VCaP (cell line): Measurements from ENCODE around the gene OR4F6.
"Not testable (repeated sequence)": the region's sequence is repeated elsewhere in the genome, so short reads cannot be mapped to it uniquely, and the experiment has no call there.

Source experiments
- H3K27ac ChIP-seq: fragments of 450-650 bp; 2 replicates; pipeline ENCODE4 v1.5.1; 2017
- CTCF ChIP-seq: fragments of 450-650 bp; conservative IDR thresholded peaks from 2 replicates; pipeline ENCODE4 v1.5.1; 2017; ENCODE audit warnings: mild to moderate bottlenecking, moderate library complexity

OR4F6 gene

GRCh38 chr15:101781928-101782327, 21.4 kb upstream of the OR4F6 start:
- no peak for TF ChIP-seq CTCF
- H3K27ac ChIP-seq = no peak overlapping the region

DNA sequence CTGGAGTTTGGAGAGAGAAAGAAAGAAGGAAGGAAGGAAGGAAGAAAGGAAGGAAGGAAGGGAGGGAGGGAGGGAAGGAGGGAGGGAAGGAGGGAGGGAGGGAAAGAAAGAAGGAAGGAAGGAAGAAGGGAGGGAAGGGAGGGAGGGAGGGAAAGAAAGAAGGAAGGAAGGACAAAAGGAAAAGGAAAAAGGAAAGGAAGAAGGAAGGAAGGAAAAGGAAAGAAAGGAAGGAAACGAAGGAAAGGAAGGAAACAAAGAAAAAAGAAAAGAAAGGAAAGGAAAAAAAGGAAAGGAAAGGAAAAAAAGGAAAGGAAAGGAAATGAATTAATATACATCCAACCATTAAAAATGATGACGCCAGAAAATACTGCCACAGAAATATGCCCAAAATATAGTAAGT, 18.7 kb upstream of the OR4F6 start:
- no peak overlapping the region for H3K27ac ChIP-seq
- no peak for TF ChIP-seq CTCF

DNA sequence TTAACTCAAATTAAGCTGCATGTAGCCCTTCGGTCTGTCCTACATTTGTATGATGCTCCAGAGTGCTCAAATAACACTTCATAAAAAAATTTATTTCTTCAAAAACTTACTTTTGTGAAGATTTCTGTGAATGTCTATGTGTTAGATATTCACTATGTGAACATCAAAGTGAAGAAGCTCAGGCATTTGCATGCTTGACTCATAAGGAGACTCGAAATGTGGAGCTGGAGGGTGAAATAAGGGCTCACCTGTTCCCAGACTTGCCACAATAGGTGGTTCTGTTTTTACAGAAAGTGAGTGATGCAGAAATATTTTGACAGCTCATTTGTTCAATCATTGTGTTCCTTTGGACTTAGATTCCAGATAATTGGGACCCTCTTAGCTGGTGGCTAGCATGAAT, 16.9 kb upstream of the OR4F6 start:
- not testable (repeated sequence) for H3K27ac ChIP-seq

DNA sequence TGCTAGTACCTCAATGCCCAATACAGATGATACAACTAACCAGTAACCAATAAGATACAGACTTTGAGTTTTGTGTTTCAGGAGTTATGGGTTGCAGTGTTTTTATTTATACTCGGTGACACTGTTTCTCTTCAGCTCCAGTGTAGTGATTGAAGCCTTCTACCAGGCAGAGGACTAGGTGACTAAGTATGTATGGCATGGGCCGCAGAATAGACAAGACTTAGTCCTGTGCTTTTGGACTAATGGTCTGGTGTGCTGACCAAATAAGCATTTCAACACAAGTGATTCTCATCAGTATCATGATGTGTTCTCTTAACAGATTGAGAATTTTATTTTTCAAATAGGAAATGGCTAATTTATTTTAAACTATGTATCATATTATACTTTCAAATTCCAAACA, 15.3 kb upstream of the OR4F6 start:
- H3K27ac ChIP-seq = not testable (repeated sequence)

- not testable (repeated sequence) for H3K27ac ChIP-seq
Measured at GRCh38 chr15:101788503-101789269, 14.6 kb upstream of the OR4F6 start.

DNA sequence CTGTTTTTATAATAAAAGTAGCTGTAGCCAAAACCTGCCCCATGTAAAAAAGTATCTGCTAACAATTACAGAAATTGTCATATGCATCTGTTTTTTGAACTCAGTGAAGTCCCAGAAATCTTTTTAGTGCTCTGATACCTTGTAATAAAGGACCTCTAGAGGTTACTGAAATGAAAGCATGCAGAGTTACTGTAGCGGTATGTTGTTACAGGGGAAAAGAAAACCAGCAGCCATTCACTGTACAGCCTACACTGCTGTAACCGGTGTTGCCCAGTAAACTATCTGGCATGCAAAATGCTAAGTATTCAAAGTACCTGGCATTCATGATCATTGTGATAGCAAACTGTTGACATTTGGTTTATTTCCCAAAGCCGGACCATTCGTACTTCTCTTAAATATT, 12.6 kb upstream of the OR4F6 start:
- H3K27ac ChIP-seq = not testable (repeated sequence)

DNA sequence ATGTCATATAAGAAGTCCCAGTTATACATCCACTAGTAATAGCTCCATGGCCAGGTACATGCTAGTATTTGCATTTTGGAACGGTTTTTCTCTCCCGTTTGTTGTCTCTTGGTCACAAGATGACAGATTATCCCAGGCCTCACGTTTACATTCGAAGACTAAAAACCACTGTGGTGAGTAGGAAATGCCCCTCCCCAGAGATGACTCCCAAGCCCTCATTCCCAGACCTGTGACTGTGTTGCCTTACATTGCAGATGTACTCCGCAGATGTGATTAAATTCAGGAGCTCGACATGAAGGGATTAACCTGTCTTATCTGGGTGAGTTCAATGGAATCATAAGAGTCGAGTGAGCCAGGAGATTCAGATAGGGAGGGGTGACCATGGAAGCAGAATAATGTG, 9.3 kb upstream of the OR4F6 start:
- H3K27ac ChIP-seq = not testable (repeated sequence)

DNA sequence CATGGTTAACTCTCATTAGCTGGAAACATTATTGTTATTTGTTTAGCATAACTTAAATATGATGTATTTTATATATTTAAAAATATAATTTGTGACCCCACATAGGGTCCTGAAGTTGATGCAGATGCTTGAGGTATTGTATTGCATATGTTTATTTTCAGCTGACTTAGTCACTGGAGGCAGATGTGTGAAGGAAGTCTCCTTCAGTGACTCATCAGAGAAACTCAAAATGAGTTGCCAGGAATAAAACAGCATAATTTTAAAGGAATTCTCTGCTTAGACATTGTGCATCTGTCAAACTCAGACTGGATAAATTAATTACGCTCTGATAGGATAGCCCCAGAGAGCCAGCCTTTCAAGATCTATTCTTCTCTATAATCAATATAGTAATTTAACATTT, 7.9 kb upstream of the OR4F6 start:
- H3K27ac ChIP-seq = no peak overlapping the region
- no peak for TF ChIP-seq CTCF

- no peak overlapping the region for H3K27ac ChIP-seq
- TF ChIP-seq CTCF = no peak
Measured at GRCh38 chr15:101799665-101800064, 3.6 kb upstream of the OR4F6 start.

DNA sequence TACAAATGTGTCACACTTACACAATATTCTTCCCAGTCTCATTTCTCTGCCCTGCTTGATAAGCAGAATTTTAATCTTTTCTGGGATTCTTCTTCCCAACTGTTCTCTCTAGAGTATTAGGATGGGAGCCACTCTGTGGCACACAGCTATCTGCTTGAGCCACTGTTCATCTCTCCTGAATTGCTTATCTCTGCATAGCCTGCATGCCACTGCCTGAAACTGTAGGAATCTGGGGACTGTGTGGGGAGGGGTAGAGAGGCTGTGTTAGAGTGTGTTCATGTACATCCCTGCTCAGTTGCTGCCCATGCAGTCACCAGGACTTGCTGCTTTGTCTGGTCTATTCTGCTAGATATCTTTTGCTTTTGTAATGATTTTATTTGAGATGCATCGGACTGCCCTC, 2.3 kb upstream of the OR4F6 start:
- H3K27ac ChIP-seq = no peak overlapping the region
- TF ChIP-seq CTCF = no peak
